Heart left ventricle (tissue), 13 donors: ENCODE measurements around the gene LIPM.

Experiments used
- POLR2A ChIP-seq, 2 donors: fragments of 450-650 bp; IDR thresholded peaks; one replicate each; pipeline ENCODE4 v1.6.1; 2017; ENCODE audit warnings: antibody characterized with exemption in 2 of 2, mild to moderate bottlenecking in 2 of 2, moderate library complexity in 2 of 2
- TF ChIP-seq, protein P1 (sequence below), 12 donors: fragments of 200-600 bp; sonication (generic) in 4 of 12; IDR thresholded peaks; one replicate each; pipeline versions ENCODE4 v1.5.0 to v1.8.0; 2018 to 2022; ENCODE audit warnings: antibody characterized with exemption in 12 of 12, mild to moderate bottlenecking in 5 of 12
- donor health status: ischemic (EF 13 %, LVEDD 7.1; RV severe dilation, severe dysfunction).
- donor health status: DM: no; HTN: yes; CAD: no.
- donor health status: DM: no; HTN: no; CAD: no.
- donor health status: ischemic (EF 25% LVEDD 6.9; RV normal size, moderate dysfunction).
- donor health status: ischemic (EF 25% LVEDD 5.7; RV mildly dilated, moderate dysfunction).
- donor health status: ischemic (EF 35%, LVEDD 5.7; RV mildly dilated, moderate dysfunction).
- donor health status: nonischemic (EF 11% LVEDD 7.7; RV severe dilation, severe dysfunction).
- donor health status: DM: yes; HTN: yes; CAD: no.
- donor health status: PGD.
- donor health status: ischemic (EF 29% LVEDD 5.4; RV normal size, mild dysfunction).
- donor health status: nonischemic (EF 23%, LVEDD 6.1; RV moderate dilation, normal function).

DNA sequence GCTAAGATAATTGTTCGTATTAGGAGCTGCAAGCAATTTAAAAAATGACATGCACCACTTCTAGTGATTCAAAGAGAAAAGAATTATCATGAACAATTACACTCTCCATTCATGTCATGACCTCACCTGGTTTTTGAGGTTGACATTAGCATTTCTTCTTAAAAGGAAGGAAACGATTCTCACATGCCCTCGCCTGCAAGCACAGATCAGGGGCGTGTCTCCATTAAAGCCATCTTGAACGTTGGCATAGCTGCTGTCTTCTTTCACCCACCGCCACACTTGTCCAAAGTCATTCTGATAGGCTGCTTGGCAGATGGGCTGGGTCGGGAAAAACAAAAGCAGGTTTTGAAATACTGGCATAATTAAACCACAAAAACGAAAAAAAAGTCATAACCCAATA is 29.2 kb downstream of the LIPM start:
- TF ChIP-seq, protein P1, sequence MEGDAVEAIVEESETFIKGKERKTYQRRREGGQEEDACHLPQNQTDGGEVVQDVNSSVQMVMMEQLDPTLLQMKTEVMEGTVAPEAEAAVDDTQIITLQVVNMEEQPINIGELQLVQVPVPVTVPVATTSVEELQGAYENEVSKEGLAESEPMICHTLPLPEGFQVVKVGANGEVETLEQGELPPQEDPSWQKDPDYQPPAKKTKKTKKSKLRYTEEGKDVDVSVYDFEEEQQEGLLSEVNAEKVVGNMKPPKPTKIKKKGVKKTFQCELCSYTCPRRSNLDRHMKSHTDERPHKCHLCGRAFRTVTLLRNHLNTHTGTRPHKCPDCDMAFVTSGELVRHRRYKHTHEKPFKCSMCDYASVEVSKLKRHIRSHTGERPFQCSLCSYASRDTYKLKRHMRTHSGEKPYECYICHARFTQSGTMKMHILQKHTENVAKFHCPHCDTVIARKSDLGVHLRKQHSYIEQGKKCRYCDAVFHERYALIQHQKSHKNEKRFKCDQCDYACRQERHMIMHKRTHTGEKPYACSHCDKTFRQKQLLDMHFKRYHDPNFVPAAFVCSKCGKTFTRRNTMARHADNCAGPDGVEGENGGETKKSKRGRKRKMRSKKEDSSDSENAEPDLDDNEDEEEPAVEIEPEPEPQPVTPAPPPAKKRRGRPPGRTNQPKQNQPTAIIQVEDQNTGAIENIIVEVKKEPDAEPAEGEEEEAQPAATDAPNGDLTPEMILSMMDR (IDR thresholded peaks at IDR 0.05), result no peak
- TF ChIP-seq POLR2A (IDR thresholded peaks at IDR 0.05), result no peak
